Ishikawa (cell line): Measurements from ENCODE around the gene PSMF1.

ENCODE experiments used
- EP300 ChIP-seq: IDR thresholded peaks from 2 replicates; pipeline ENCODE4 v1.6.1; 2012; ENCODE audit warnings: borderline replicate concordance
- MAX ChIP-seq: IDR thresholded peaks from 2 replicates; pipeline ENCODE4 v1.6.1; 2012
- RAD21 ChIP-seq: IDR thresholded peaks from 2 replicates; pipeline ENCODE4 v1.6.1; 2012; ENCODE audit warnings: low read depth
- REST ChIP-seq: IDR thresholded peaks from 2 replicates; pipeline ENCODE4 v1.6.1; 2012; ENCODE audit warnings: low read depth, mild to moderate bottlenecking
- YY1 ChIP-seq: IDR thresholded peaks from 2 replicates; pipeline ENCODE4 v1.6.1; 2012; ENCODE audit warnings: low read depth

GRCh38 chr20:1150968-1151367 lies 32.6 kb downstream of the PSMF1 start:
- TF ChIP-seq MAX (no peak), REST (no peak), EP300 (no peak), YY1 (no peak), RAD21 (no peak)
